Measurements from ENCODE around the gene NFIA.

NFIA gene

GRCh38 chr1:61221642-61222041 lies 139.3 kb downstream of the NFIA start:
- no peak for DNase-seq

- DNase-seq = no peak
Measured at GRCh38 chr1:61222240-61222639, 139.9 kb downstream of the NFIA start.

- DNase-seq = no peak
Measured at GRCh38 chr1:61223140-61223539, 140.8 kb downstream of the NFIA start.

GRCh38 chr1:61224609-61225008 lies 142.2 kb downstream of the NFIA start:
- no peak for DNase-seq

GRCh38 chr1:61225478-61225877 lies 143.1 kb downstream of the NFIA start:
- DNase-seq = no peak

GRCh38 chr1:61226791-61227567 lies 144.6 kb downstream of the NFIA start:
- DNase-seq = no peak

GRCh38 chr1:61227857-61228550 lies 145.6 kb downstream of the NFIA start:
- no peak for DNase-seq

GRCh38 chr1:61230523-61230922 lies 148.2 kb downstream of the NFIA start:
- no peak for DNase-seq

- no peak for DNase-seq
Measured at GRCh38 chr1:61231795-61232194, 149.4 kb downstream of the NFIA start.

- no peak for DNase-seq
Measured at GRCh38 chr1:61233121-61233660, 150.8 kb downstream of the NFIA start.

- no peak for DNase-seq
Measured at GRCh38 chr1:61234587-61234919, 152.2 kb downstream of the NFIA start.

- no peak for DNase-seq
Measured at GRCh38 chr1:61237147-61237546, 154.8 kb downstream of the NFIA start.

GRCh38 chr1:61237659-61238358 lies 155.4 kb downstream of the NFIA start:
- no peak for DNase-seq

GRCh38 chr1:61238359-61238665 lies 156.0 kb downstream of the NFIA start:
- DNase-seq = no peak

GRCh38 chr1:61240878-61241277 lies 158.5 kb downstream of the NFIA start:
- DNase-seq = no peak

- DNase-seq = peak in 3 of 4 experiments; percentile 6 to 18 (median 15)
Measured at GRCh38 chr1:61241411-61241838, 159.1 kb downstream of the NFIA start.

- no peak for DNase-seq
Measured at GRCh38 chr1:61241973-61242381, 159.6 kb downstream of the NFIA start.

GRCh38 chr1:61244114-61244513 lies 161.8 kb downstream of the NFIA start:
- no peak for DNase-seq

- DNase-seq = peak in 2 of 4 experiments; percentile 46 to 48
Measured at GRCh38 chr1:61245696-61246400, 163.5 kb downstream of the NFIA start.

- DNase-seq = no peak
Measured at GRCh38 chr1:61247051-61247825, 164.9 kb downstream of the NFIA start.

GRCh38 chr1:61247881-61248752 lies 165.8 kb downstream of the NFIA start:
- DNase-seq = peak in 2 of 4 experiments; percentile 26 to 42
